HUES6 (cell line): ENCODE results near the gene HOOK2.

Experiments
- H3K27ac ChIP-seq: 2 replicates; pipeline ENCODE4 v1.7.0; 2013; ENCODE audit warnings: low read depth, mild to moderate bottlenecking, low read length, inconsistent platforms
- H3K27me3 ChIP-seq: 2 replicates; pipeline ENCODE4 v1.6.1; 2013; ENCODE audit warnings: low read length; ENCODE audit not compliant: control insufficient read depth, insufficient read depth
- H3K36me3 ChIP-seq: 2 replicates; pipeline ENCODE4 v1.6.1; 2013; ENCODE audit warnings: low read length; ENCODE audit not compliant: control insufficient read depth, insufficient read depth
- H3K4me1 ChIP-seq: 2 replicates; pipeline ENCODE4 v1.6.1; 2013; ENCODE audit warnings: low read length; ENCODE audit not compliant: control insufficient read depth, insufficient read depth
- H3K4me3 ChIP-seq: 2 replicates; pipeline ENCODE4 v1.5.1; 2013; ENCODE audit warnings: low read depth, low read length
- H3K9ac ChIP-seq: one replicate; pipeline ENCODE4 v1.6.1; 2013; ENCODE audit warnings: mild to moderate bottlenecking, low read length
- H3K9me3 ChIP-seq: 2 replicates; pipeline ENCODE4 v1.6.1; 2013; ENCODE audit warnings: low read depth, low read length; ENCODE audit not compliant: control insufficient read depth, insufficient read depth

The HOOK2 gene

GRCh38 chr19:12786141-12786870, 11.0 kb upstream of the HOOK2 start:
- Histone ChIP-seq H3K4me3 (no peak overlapping the region), H3K9me3 (no peaks in the 10 kb centered on the region), H3K27ac (no peak overlapping the region), H3K36me3 (no peaks in the 10 kb centered on the region), H3K27me3 (peaks cover 7% of the 10 kb centered on the region; the same call in 1 of the 2 replicates), H3K4me1 (peaks cover 47% of the 10 kb centered on the region), H3K9ac (no peak overlapping the region)

GRCh38 chr19:12785431-12786031, 10.2 kb upstream of the HOOK2 start:
- no peak overlapping the region for H3K27ac ChIP-seq
- H3K4me1 ChIP-seq: peaks cover 41% of the 10 kb centered on the region
- peaks cover 1% of the 10 kb centered on the region; the same call in 1 of the 2 replicates for H3K27me3 ChIP-seq
- H3K4me3 ChIP-seq: no peak overlapping the region
- no peaks in the 10 kb centered on the region for H3K36me3 ChIP-seq
- H3K9ac ChIP-seq: no peak overlapping the region
- H3K9me3 ChIP-seq: no peaks in the 10 kb centered on the region

- H3K9ac ChIP-seq: peak overlapping the region; percentile 41
- H3K9me3 ChIP-seq: no peaks in the 10 kb centered on the region
- H3K27ac ChIP-seq: no peak overlapping the region
- no peak overlapping the region for H3K4me3 ChIP-seq
- H3K27me3 ChIP-seq: no peaks in the 10 kb centered on the region
- H3K4me1 ChIP-seq: peaks cover 38% of the 10 kb centered on the region
- no peaks in the 10 kb centered on the region for H3K36me3 ChIP-seq
Measured at GRCh38 chr19:12784871-12785430, 9.6 kb upstream of the HOOK2 start.

- peaks cover 39% of the 10 kb centered on the region for H3K4me1 ChIP-seq
- no peak overlapping the region for H3K4me3 ChIP-seq
- H3K27ac ChIP-seq: no peak overlapping the region
- H3K9ac ChIP-seq: peak overlapping the region; percentile 41
- no peaks in the 10 kb centered on the region for H3K27me3 ChIP-seq
- H3K36me3 ChIP-seq: no peaks in the 10 kb centered on the region
- no peaks in the 10 kb centered on the region for H3K9me3 ChIP-seq
Measured at GRCh38 chr19:12784394-12784870, 9.1 kb upstream of the HOOK2 start.

- Histone ChIP-seq H3K4me1 (peaks cover 39% of the 10 kb centered on the region), H3K27ac (peak overlapping the region; percentile 31; the same call in 1 of the 2 replicates), H3K9ac (peak overlapping the region; percentile 52), H3K4me3 (peak overlapping the region; percentile 39), H3K27me3 (no peaks in the 10 kb centered on the region), H3K36me3 (no peaks in the 10 kb centered on the region), H3K9me3 (no peaks in the 10 kb centered on the region)
Measured at GRCh38 chr19:12783849-12784393, 8.6 kb upstream of the HOOK2 start.

- Histone ChIP-seq H3K9me3 (no peaks in the 10 kb centered on the region), H3K4me3 (peak overlapping the region; percentile 64), H3K4me1 (peaks cover 39% of the 10 kb centered on the region), H3K9ac (peak overlapping the region; percentile 63), H3K27ac (peak overlapping the region; percentile 79; the same call in 1 of the 2 replicates), H3K27me3 (no peaks in the 10 kb centered on the region), H3K36me3 (no peaks in the 10 kb centered on the region)
Measured at GRCh38 chr19:12783291-12783848, 8.0 kb upstream of the HOOK2 start.

- H3K9ac ChIP-seq: peak overlapping the region; percentile 63
- no peaks in the 10 kb centered on the region for H3K9me3 ChIP-seq
- H3K36me3 ChIP-seq: no peaks in the 10 kb centered on the region
- H3K27ac ChIP-seq: peak overlapping the region; percentile 79; the same call in 1 of the 2 replicates
- H3K4me1 ChIP-seq: peaks cover 35% of the 10 kb centered on the region
- no peaks in the 10 kb centered on the region for H3K27me3 ChIP-seq
- H3K4me3 ChIP-seq: peak overlapping the region; percentile 64
Measured at GRCh38 chr19:12782424-12783290, 7.3 kb upstream of the HOOK2 start.

- Histone ChIP-seq H3K27ac (no peak overlapping the region; the same call in 1 of the 2 replicates), H3K9me3 (no peaks in the 10 kb centered on the region), H3K4me3 (peak overlapping the region; percentile 64), H3K27me3 (no peaks in the 10 kb centered on the region), H3K9ac (peak overlapping the region; percentile 63), H3K4me1 (peaks cover 39% of the 10 kb centered on the region), H3K36me3 (no peaks in the 10 kb centered on the region)
Measured at GRCh38 chr19:12782174-12782423, 6.7 kb upstream of the HOOK2 start.

- Histone ChIP-seq H3K9ac (no peak overlapping the region), H3K27me3 (no peaks in the 10 kb centered on the region), H3K27ac (no peak overlapping the region), H3K9me3 (no peaks in the 10 kb centered on the region), H3K4me1 (peaks cover 29% of the 10 kb centered on the region), H3K36me3 (no peaks in the 10 kb centered on the region), H3K4me3 (peak overlapping the region; percentile 77; the same call in 1 of the 2 replicates)
Measured at GRCh38 chr19:12779162-12779993, 4.0 kb upstream of the HOOK2 start.

GRCh38 chr19:12778905-12779161, 3.5 kb upstream of the HOOK2 start:
- Histone ChIP-seq H3K27ac (no peak overlapping the region; the same call in 1 of the 2 replicates), H3K4me3 (peak overlapping the region; percentile 77), H3K27me3 (no peaks in the 10 kb centered on the region), H3K9me3 (no peaks in the 10 kb centered on the region), H3K4me1 (peaks cover 26% of the 10 kb centered on the region), H3K36me3 (no peaks in the 10 kb centered on the region), H3K9ac (peak overlapping the region; percentile 70)
